ENCODE measurements around the gene APC. TPM values are rescaled to one million over a fixed set of nuclear protein-coding genes. Genes with fewer than 3 reads are reported as not detected.

Gene APC
- total and polyA plus RNA-seq, 2 donors (not counting 1 experiment from before 2014, with no cell fraction given): 8.1 to 55.8 TPM

DNA sequence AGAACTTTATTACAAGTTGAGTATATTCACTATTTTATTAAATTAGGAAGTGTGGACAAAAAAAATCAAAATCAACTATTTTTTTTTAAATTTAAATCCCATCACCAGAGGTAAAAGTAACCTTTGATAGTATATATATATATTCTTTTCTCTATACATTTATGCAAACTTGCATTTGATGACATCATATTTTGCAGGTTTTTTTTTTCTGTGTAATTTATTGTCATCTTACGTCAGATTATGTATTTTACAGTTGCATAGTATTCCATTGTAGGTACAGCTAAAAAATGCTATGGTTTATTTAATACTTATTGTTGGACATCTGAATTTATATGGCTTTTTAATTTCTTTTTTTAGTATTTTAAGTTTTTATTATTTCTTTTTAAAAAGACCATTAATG, 25.5 kb downstream of the APC start:
- H3K36me3 ChIP-seq (replicated peaks in 1 of 2; ENCODE audit: control extremely low read depth in 1 of 2, control insufficient read depth in 1 of 2, extremely low read depth in 1 of 2, insufficient read depth in 2 of 2, low read length in 1 of 2): peaks cover 5 to 14% of the 10 kb centered on the region in 2 experiments
- POLR2A ChIA-PET: no interaction called here
- TF ChIP-seq EZH2 (IDR thresholded peaks at IDR 0.05; ENCODE audit: borderline replicate concordance, insufficient read depth, low read depth, low read length, poor library complexity, severe bottlenecking): no peak
- TF ChIP-seq, protein P1, sequence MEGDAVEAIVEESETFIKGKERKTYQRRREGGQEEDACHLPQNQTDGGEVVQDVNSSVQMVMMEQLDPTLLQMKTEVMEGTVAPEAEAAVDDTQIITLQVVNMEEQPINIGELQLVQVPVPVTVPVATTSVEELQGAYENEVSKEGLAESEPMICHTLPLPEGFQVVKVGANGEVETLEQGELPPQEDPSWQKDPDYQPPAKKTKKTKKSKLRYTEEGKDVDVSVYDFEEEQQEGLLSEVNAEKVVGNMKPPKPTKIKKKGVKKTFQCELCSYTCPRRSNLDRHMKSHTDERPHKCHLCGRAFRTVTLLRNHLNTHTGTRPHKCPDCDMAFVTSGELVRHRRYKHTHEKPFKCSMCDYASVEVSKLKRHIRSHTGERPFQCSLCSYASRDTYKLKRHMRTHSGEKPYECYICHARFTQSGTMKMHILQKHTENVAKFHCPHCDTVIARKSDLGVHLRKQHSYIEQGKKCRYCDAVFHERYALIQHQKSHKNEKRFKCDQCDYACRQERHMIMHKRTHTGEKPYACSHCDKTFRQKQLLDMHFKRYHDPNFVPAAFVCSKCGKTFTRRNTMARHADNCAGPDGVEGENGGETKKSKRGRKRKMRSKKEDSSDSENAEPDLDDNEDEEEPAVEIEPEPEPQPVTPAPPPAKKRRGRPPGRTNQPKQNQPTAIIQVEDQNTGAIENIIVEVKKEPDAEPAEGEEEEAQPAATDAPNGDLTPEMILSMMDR (IDR thresholded peaks at IDR 0.05): no peak
- no peaks in the 10 kb centered on the region for H3K27me3 Mint-ChIP-seq
- H3K27ac ChIP-seq (ENCODE audit: low read length in 2 of 2): no peak overlapping the region
- CTCF ChIA-PET: no interaction called here
- intact Hi-C loops (cut with micrococcal nuclease): no loop called here
- H3K27me3 ChIP-seq (replicated peaks in 1 of 4; ENCODE audit: control extremely low read depth in 1 of 4, control insufficient read depth in 3 of 4, insufficient read depth in 4 of 4, low read length in 3 of 4): no peaks in the 10 kb centered on the region
- H3K9me3 Mint-ChIP-seq (ENCODE audit: insufficient read depth): no peaks in the 10 kb centered on the region
- no peak overlapping the region for H2AFZ ChIP-seq (ENCODE audit: insufficient read depth, low read depth, low read length, poor library complexity, severe bottlenecking)
- no peak overlapping the region for H3K4me3 ChIP-seq (ENCODE audit: control extremely low read depth in 1 of 5, extremely low read depth in 1 of 5, insufficient read depth in 1 of 5, low read depth in 2 of 5, low read length in 4 of 5)
- H3K4me2 ChIP-seq (replicated peaks; ENCODE audit: low read depth, low read length, poor library complexity, severe bottlenecking): no peak overlapping the region
- no peaks in the 10 kb centered on the region for H3K9me3 ChIP-seq (ENCODE audit: control extremely low read depth in 1 of 3, control insufficient read depth in 2 of 3, insufficient read depth in 1 of 3, low read length in 2 of 3)
- no CpG with 5 or more reads among the region's 1 CpG for whole genome bisulfite sequencing (ENCODE audit: insufficient coverage)
- H3K27ac Mint-ChIP-seq: no peak overlapping the region
- H4K20me1 ChIP-seq (ENCODE audit: control insufficient read depth, insufficient read depth, low read length, poor library complexity, severe bottlenecking): no peaks in the 10 kb centered on the region
- H3K4me1 ChIP-seq (ENCODE audit: control insufficient read depth in 2 of 2, insufficient read depth in 2 of 2, low read length in 2 of 2): no peaks in the 10 kb centered on the region
- DNase-seq: no peak
- peaks cover 19% of the 10 kb centered on the region for H3K79me2 ChIP-seq (ENCODE audit: control insufficient read depth, insufficient read depth, low read length)
- no peak overlapping the region for H3K4me3 Mint-ChIP-seq
- H3K4me1 Mint-ChIP-seq: no peaks in the 10 kb centered on the region
- no peak for ATAC-seq (ENCODE audit: low read depth)
- no peak overlapping the region for H3K9ac ChIP-seq (ENCODE audit: low read length)

DNA sequence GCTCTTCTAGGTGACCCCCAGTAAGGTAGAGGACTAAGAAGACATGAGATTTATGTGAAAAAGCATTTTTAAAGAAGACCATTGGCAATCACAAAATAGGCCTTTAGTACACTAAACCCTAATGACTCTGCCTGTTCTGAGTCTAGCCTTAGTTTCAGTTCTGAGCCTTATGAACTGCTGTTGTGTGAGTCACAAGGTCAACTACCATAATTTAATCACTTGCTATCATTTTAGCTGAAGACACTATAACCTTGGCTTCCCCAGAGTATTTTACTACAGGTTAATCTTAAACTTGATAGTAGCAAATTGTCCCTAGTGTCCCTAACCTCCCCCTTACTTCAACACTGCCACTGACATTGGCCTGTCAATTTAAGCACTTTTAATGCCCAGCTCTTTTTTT, 34.4 kb downstream of the APC start:
- Histone ChIP-seq H3K36me3 (replicated peaks in 1 of 2; ENCODE audit: control extremely low read depth in 1 of 2, control insufficient read depth in 1 of 2, extremely low read depth in 1 of 2, insufficient read depth in 2 of 2, low read length in 1 of 2) (peaks cover 11 to 42% of the 10 kb centered on the region in 2 experiments), H3K4me1 (ENCODE audit: control insufficient read depth in 2 of 2, insufficient read depth in 2 of 2, low read length in 2 of 2) (no peaks in the 10 kb centered on the region), H3K9me3 (ENCODE audit: control extremely low read depth in 1 of 3, control insufficient read depth in 2 of 3, insufficient read depth in 1 of 3, low read length in 2 of 3) (no peaks in the 10 kb centered on the region), H3K79me2 (ENCODE audit: control insufficient read depth, insufficient read depth, low read length) (peaks cover 2% of the 10 kb centered on the region), H3K27ac (ENCODE audit: low read length in 2 of 2) (no peak overlapping the region), H3K9ac (ENCODE audit: low read length) (no peak overlapping the region), H3K4me2 (replicated peaks; ENCODE audit: low read depth, low read length, poor library complexity, severe bottlenecking) (no peak overlapping the region), H3K27me3 (replicated peaks in 1 of 4; ENCODE audit: control extremely low read depth in 1 of 4, control insufficient read depth in 3 of 4, insufficient read depth in 4 of 4, low read length in 3 of 4) (no peaks in the 10 kb centered on the region), H4K20me1 (ENCODE audit: control insufficient read depth, insufficient read depth, low read length, poor library complexity, severe bottlenecking) (no peaks in the 10 kb centered on the region), H2AFZ (ENCODE audit: insufficient read depth, low read depth, low read length, poor library complexity, severe bottlenecking) (no peak overlapping the region), H3K4me3 (ENCODE audit: control extremely low read depth in 1 of 5, extremely low read depth in 1 of 5, insufficient read depth in 1 of 5, low read depth in 2 of 5, low read length in 4 of 5) (no peak overlapping the region)
- no peaks in the 10 kb centered on the region for H3K4me1 Mint-ChIP-seq
- CTCF ChIA-PET: interaction anchor here (0.7 to 1.2 kb wide), 2 partner anchors 8 to 14 kb away, joined by 3 to 4 read pairs; no protein-coding TSS in a partner anchor
- ATAC-seq (ENCODE audit: low read depth) (no peak), DNase-seq (no peak)
- no peaks in the 10 kb centered on the region for H3K27me3 Mint-ChIP-seq
- no peak overlapping the region for H3K27ac Mint-ChIP-seq
- no peak overlapping the region for H3K4me3 Mint-ChIP-seq
- H3K9me3 Mint-ChIP-seq (ENCODE audit: insufficient read depth): no peaks in the 10 kb centered on the region
- POLR2A ChIA-PET: no interaction called here
- intact Hi-C loops (cut with micrococcal nuclease): no loop called here
- TF ChIP-seq EZH2 (IDR thresholded peaks at IDR 0.05; ENCODE audit: borderline replicate concordance, insufficient read depth, low read depth, low read length, poor library complexity, severe bottlenecking): no peak
- TF ChIP-seq, protein P1 (IDR thresholded peaks at IDR 0.05): no peak

Data from B cell (primary cell).